ENCODE results near the gene ABTB2.

GRCh38 chr11:34278693-34279297, 79.0 kb downstream of the ABTB2 start:
- TF ChIP-seq MTA2 (IDR thresholded peaks at IDR 0.05; ENCODE audit: low read depth) (no peak), ATF3 (IDR thresholded peaks at IDR 0.05) (no peak), ATF3 (CRISPR knock-in tag; conservative IDR thresholded peaks at IDR 0.05) (no peak), CHD2 (IDR thresholded peaks at IDR 0.05; ENCODE audit: low read depth, low read length) (no peak), ZSCAN32 (CRISPR knock-in tag; IDR thresholded peaks at IDR 0.05) (no peak), KAT8 (IDR thresholded peaks at IDR 0.05; ENCODE audit: low read depth) (no peak), SREBF1 (IDR thresholded peaks at IDR 0.05; ENCODE audit: borderline replicate concordance, low read depth, low read length) (no peak), MEF2D (tag; conservative IDR thresholded peaks at IDR 0.05; ENCODE audit: low read depth) (no peak), CTCF (IDR thresholded peaks at IDR 0.05 in 2 of 3, conservative IDR thresholded peaks at IDR 0.05 in 1 of 3; ENCODE audit: insufficient read depth in 2 of 3, low read depth in 1 of 3, low read length in 3 of 3) (no peak), PATZ1 (CRISPR knock-in tag; IDR thresholded peaks at IDR 0.05; ENCODE audit: borderline replicate concordance) (no peak), POLR2AphosphoS5 (IDR thresholded peaks at IDR 0.05; ENCODE audit: control insufficient read depth, insufficient read depth, low read depth, low read length) (no peak)

Data from K562 (cell line).